ENCODE measurements around the gene ZNF70. TPM values are rescaled to one million over a fixed set of nuclear protein-coding genes. Genes with fewer than 3 reads are reported as not detected.

Gene ZNF70
- total and polyA plus RNA-seq, 2 of the 13 experiments (the other 11 are each of a cell fraction or from before 2014, with no cell fraction given): 0.62 to 3.6 TPM

- TF ChIP-seq ZNF605 (CRISPR knock-in tag; IDR thresholded peaks at IDR 0.05) (no peak), ZFX (CRISPR knock-in tag; IDR thresholded peaks at IDR 0.05; ENCODE audit: low read depth) (peak; percentile 81; the same call in 1 of the 2 replicates), ZNF75D (CRISPR knock-in tag; IDR thresholded peaks at IDR 0.05; ENCODE audit: borderline replicate concordance) (no peak), ZBTB7B (CRISPR knock-in tag; IDR thresholded peaks at IDR 0.05) (0 out of 2 replicates have a peak, but pooled peaks have one; percentile 21), NFKB2 (CRISPR knock-in tag; IDR thresholded peaks at IDR 0.05; ENCODE audit: borderline replicate concordance) (peak; percentile 72; the same call in 1 of the 2 replicates), KLF11 (CRISPR knock-in tag; IDR thresholded peaks at IDR 0.05) (no peak), ZNF282 (IDR thresholded peaks at IDR 0.05; ENCODE audit: partially characterized antibody) (no peak), ELF1 (CRISPR knock-in tag; IDR thresholded peaks at IDR 0.05) (peak; percentile 48), BCL3 (CRISPR knock-in tag; IDR thresholded peaks at IDR 0.05) (0 out of 2 replicates have a peak, but pooled peaks have one; percentile 32), ZBTB7A (CRISPR knock-in tag; IDR thresholded peaks at IDR 0.05) (peak; percentile 23; the same call in 1 of the 2 replicates), HINFP (CRISPR knock-in tag; IDR thresholded peaks at IDR 0.05; ENCODE audit: low read depth) (no peak), ZNF782 (CRISPR knock-in tag; IDR thresholded peaks at IDR 0.05; ENCODE audit: borderline replicate concordance) (no peak), ZNF343 (CRISPR knock-in tag; IDR thresholded peaks at IDR 0.05) (0 out of 2 replicates have a peak, but pooled peaks have one; percentile 59), ZNF563 (CRISPR knock-in tag; IDR thresholded peaks at IDR 0.05) (peak; percentile 55; the same call in 1 of the 2 replicates), KDM2A (CRISPR knock-in tag; IDR thresholded peaks at IDR 0.05; ENCODE audit: borderline replicate concordance, low read depth) (no peak; the same call in 1 of the 2 replicates), LCORL (IDR thresholded peaks at IDR 0.05) (no peak), LCORL (CRISPR knock-in tag; IDR thresholded peaks at IDR 0.05) (peak; percentile 66), MXD3 (CRISPR knock-in tag; IDR thresholded peaks at IDR 0.05) (peak; percentile 51; the same call in 1 of the 2 replicates), TFDP1 (CRISPR knock-in tag; IDR thresholded peaks at IDR 0.05; ENCODE audit: borderline replicate concordance) (no peak), ZNF704 (CRISPR knock-in tag; IDR thresholded peaks at IDR 0.05; ENCODE audit: borderline replicate concordance) (peak; percentile 54; the same call in 1 of the 2 replicates), ZNF143 (CRISPR knock-in tag; IDR thresholded peaks at IDR 0.05) (no peak), NFE2L2 (IDR thresholded peaks at IDR 0.05; ENCODE audit: low read length) (no peak), RFX5 (IDR thresholded peaks at IDR 0.05; ENCODE audit: low read depth, low read length) (peak; percentile 93), ZNF441 (CRISPR knock-in tag; IDR thresholded peaks at IDR 0.05; ENCODE audit: borderline replicate concordance) (peak; percentile 11; the same call in 1 of the 2 replicates), ZNF598 (CRISPR knock-in tag; IDR thresholded peaks at IDR 0.05; ENCODE audit: borderline replicate concordance) (no peak)
Observed at GRCh38 chr22:23750714-23751440, at the start of gene ZNF70 (continued).
